ENCODE data around the gene GGTLC2.
"Not testable (repeated sequence)": the region's sequence is repeated elsewhere in the genome, so short reads cannot be mapped to it uniquely, and the experiment has no call there.

Gene GGTLC2

GRCh38 chr22:22670076-22670795 lies 25.8 kb downstream of the GGTLC2 start:
- DNase-seq, result no peak

- DNase-seq, result no peak
These were observed 27.1 kb downstream of the GGTLC2 start for GRCh38 chr22:22671506-22671905.

GRCh38 chr22:22673099-22673498 lies 28.7 kb downstream of the GGTLC2 start:
- DNase-seq, result no peak

- no peak for DNase-seq
These were observed 29.2 kb downstream of the GGTLC2 start for GRCh38 chr22:22673628-22674027.

- DNase-seq, result no peak
These were observed 30.1 kb downstream of the GGTLC2 start for GRCh38 chr22:22674467-22674866.

GRCh38 chr22:22678970-22679369 lies 34.6 kb downstream of the GGTLC2 start:
- DNase-seq, result no peak

GRCh38 chr22:22680396-22680795 lies 36.0 kb downstream of the GGTLC2 start:
- DNase-seq, result no peak

- no peak for DNase-seq
These were observed 36.9 kb downstream of the GGTLC2 start for GRCh38 chr22:22681221-22681739.

- DNase-seq, result no peak
These were observed 37.8 kb downstream of the GGTLC2 start for GRCh38 chr22:22682196-22682595.

- no peak for DNase-seq
These were observed 38.6 kb downstream of the GGTLC2 start for GRCh38 chr22:22682807-22683667.

GRCh38 chr22:22683668-22684361 lies 39.4 kb downstream of the GGTLC2 start:
- no peak for DNase-seq

- peak; percentile 24 for DNase-seq
These were observed 40.5 kb downstream of the GGTLC2 start for GRCh38 chr22:22684580-22685561.

GRCh38 chr22:22685586-22685985 lies 41.2 kb downstream of the GGTLC2 start:
- no peak for DNase-seq

- not testable (repeated sequence) for DNase-seq
These were observed 42.0 kb downstream of the GGTLC2 start for GRCh38 chr22:22686202-22687115.

- peak; percentile 34 for DNase-seq
These were observed 43.5 kb downstream of the GGTLC2 start for GRCh38 chr22:22687638-22688500.

- no peak for DNase-seq
These were observed 45.4 kb downstream of the GGTLC2 start for GRCh38 chr22:22689621-22690345.

- DNase-seq, result no peak
These were observed 46.6 kb downstream of the GGTLC2 start for GRCh38 chr22:22691055-22691454.

- DNase-seq, result no peak
These were observed 47.6 kb downstream of the GGTLC2 start for GRCh38 chr22:22691716-22692701.

Data from activated CD4-positive, alpha-beta T cell treated with anti-CD3 and anti-CD28 coated beads, Interleukin-2, amount 50 U/mL, for 16 hours (primary cell).